ENCODE measurements around the gene FLII. TPM values are rescaled to one million over a fixed set of nuclear protein-coding genes. Genes with fewer than 3 reads are reported as not detected.

Gene FLII
- total RNA-seq, 4 donors from 2014 or later, result 244 to 388 (median 274) TPM

DNA sequence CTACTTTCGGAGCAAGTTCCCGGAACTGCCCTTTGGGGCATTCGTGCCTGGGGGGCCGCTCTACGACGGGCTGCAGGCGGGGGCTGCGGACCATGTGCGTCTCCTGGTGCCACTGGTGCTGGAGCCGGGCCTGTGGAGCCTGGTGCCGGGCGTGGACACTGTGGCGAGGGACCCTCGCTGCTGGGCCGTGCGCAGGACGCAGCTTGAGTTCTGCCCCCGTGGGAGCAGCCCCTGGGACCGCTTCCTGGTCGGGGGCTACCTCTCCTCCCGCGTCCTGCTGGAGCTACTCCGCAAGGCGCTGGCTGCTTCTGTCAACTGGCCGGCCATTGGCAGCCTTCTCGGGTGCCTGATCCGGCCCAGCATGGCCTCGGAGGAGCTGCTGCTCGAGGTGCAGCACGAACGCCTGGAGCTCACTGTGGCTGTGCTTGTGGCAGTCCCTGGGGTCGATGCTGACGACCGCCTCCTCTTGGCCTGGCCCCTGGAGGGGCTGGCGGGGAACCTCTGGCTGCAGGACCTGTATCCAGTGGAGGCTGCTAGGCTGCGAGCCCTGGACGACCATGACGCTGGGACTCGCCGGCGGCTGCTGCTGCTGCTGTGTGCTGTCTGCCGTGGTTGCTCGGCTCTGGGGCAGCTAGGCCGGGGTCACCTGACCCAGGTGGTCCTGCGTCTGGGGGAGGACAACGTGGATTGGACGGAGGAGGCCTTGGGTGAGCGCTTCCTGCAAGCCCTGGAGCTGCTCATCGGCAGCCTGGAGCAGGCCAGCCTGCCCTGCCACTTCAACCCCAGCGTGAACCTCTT is 5.5 kb upstream of the FLII start:
- TF ChIP-seq, protein P1, sequence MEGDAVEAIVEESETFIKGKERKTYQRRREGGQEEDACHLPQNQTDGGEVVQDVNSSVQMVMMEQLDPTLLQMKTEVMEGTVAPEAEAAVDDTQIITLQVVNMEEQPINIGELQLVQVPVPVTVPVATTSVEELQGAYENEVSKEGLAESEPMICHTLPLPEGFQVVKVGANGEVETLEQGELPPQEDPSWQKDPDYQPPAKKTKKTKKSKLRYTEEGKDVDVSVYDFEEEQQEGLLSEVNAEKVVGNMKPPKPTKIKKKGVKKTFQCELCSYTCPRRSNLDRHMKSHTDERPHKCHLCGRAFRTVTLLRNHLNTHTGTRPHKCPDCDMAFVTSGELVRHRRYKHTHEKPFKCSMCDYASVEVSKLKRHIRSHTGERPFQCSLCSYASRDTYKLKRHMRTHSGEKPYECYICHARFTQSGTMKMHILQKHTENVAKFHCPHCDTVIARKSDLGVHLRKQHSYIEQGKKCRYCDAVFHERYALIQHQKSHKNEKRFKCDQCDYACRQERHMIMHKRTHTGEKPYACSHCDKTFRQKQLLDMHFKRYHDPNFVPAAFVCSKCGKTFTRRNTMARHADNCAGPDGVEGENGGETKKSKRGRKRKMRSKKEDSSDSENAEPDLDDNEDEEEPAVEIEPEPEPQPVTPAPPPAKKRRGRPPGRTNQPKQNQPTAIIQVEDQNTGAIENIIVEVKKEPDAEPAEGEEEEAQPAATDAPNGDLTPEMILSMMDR (IDR thresholded peaks at IDR 0.05; ENCODE audit: low read depth), result no peak

DNA sequence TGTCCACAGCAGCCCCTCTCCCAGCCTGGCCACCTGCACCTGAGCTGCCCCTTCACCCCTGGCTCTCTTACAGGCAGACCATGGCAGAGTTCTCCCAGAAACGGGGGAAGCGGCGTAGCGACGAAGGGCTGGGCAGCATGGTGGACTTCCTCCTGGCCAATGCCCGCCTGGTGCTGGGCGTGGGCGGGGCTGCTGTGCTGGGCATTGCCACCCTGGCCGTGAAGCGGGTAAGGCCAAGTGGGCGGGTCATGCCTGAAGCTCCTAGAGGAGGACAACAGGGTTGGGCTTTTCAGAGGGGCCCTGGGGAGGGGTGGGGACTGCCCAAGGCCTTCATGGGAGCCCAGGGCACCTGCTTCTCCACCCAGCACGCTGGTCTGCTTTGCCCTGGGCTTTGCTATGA is 4.1 kb upstream of the FLII start:
- TF ChIP-seq, protein P1 (IDR thresholded peaks at IDR 0.05; ENCODE audit: low read depth), result no peak

DNA sequence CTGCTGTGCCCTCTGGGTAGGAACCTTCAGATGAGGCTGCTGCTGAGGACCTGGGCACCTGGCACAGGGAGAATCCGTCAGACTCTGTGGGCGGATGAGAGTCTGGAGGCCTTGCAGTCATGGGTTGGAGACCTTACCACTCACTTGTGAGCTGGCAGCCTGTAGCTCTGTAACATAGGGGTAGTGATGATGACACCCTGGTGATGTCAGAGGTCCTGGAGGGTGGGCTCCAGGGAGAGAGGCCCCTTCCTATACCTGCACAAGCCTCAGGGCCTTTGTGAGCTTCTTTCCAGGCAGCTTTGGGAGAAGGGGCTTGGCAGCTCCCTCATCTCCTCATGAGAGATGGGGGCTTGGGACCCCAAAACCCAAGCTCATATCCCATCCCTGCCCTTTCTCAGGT is 3.6 kb upstream of the FLII start:
- TF ChIP-seq, protein P1 (IDR thresholded peaks at IDR 0.05; ENCODE audit: low read depth), result no peak

DNA sequence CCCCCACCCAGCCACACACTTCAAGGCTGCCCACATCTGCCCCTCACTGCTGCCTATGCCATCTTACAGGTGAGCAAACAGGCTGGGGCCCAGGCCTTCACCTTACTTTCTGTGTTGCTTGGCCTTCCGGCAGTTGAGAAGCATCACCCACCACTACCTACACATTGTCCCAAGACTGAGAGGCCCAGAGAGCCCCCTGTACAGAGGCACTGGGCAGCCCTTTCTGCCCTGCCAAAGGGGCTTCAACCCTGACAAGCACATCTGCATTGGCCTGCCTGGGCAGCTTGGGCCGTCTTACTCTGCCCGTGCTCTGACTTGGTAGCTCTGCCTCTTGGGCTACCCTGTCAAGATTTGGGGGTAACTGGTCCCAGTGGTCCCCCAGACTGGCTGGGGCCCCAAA is 3.1 kb upstream of the FLII start:
- TF ChIP-seq, protein P1 (IDR thresholded peaks at IDR 0.05; ENCODE audit: low read depth), result no peak

DNA sequence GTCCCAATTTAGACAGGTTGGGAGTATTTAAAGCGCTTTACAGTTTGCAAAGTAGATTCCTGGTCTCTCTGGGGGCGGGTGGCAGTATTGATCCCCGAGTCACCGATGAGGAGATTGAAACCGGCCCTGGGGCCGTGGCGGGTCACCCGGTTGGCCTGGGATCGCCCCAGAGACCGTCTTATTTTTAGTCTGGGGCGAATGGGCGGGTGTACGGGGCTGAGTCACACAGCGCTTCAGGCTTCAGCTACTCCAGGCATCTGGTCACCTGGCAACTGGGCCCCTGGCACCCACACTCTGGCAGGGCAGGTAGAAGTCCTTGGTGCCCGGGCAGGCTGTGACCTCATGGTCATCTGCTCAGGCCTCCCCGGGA is 2.6 kb upstream of the FLII start:
- TF ChIP-seq, protein P1 (IDR thresholded peaks at IDR 0.05; ENCODE audit: low read depth), result no peak

DNA sequence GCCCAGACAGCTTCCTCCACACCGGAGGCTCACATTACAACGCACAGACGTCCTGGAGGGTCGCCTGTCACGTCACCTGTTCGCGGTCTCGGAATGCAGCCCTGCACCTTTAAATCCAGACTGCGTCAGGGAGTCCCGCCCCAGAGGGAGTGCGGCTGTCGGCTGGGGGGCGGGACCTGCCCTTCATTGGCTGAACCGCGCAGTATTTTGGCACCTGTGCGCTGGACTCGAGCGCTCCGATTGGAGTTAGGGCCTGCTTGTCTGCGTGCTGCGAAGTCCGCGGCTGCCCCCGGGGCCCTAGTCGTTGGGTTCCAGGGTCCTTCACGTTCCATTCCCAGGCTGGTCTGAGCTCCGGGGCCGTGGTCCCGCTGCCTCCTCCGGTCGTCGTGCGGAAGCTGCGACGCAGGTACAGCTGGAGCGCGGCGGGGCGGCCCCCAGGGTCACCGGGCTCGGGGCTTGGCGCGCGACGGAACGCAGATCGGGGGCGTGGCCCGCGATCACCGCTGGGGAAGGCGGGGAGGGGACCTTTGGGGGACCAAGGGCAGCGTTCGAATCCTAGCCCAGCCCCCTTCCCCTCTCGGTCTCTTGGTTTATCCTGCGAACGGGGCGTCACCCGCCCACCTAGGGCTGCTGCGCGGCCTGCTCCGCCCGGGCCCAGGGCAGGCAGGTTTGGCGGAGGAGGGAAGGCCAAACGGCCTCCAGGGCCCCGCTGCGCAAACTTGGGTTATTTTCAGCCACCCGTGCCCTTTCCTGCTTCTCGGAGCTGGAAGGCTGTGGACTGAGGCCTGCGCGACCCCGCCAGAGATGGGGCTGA is 2.0 kb upstream of the FLII start, which contains the start of gene MIEF2:
MIEF2 (plus strand) TSS at position 331 of the 814 bp plus-strand sequence. CDS start 2,059 bp downstream, outside the sequence.
- TF ChIP-seq, protein P1 (IDR thresholded peaks at IDR 0.05; ENCODE audit: low read depth), result no peak

All from subcutaneous adipose tissue (tissue), 4 donors.